ENCODE results near the gene MXD3.
"Not testable (repeated sequence)": the region's sequence is repeated elsewhere in the genome, so short reads cannot be mapped to it uniquely, and the experiment has no call there.

MXD3 gene, protein sequence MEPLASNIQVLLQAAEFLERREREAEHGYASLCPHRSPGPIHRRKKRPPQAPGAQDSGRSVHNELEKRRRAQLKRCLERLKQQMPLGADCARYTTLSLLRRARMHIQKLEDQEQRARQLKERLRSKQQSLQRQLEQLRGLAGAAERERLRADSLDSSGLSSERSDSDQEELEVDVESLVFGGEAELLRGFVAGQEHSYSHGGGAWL

DNA sequence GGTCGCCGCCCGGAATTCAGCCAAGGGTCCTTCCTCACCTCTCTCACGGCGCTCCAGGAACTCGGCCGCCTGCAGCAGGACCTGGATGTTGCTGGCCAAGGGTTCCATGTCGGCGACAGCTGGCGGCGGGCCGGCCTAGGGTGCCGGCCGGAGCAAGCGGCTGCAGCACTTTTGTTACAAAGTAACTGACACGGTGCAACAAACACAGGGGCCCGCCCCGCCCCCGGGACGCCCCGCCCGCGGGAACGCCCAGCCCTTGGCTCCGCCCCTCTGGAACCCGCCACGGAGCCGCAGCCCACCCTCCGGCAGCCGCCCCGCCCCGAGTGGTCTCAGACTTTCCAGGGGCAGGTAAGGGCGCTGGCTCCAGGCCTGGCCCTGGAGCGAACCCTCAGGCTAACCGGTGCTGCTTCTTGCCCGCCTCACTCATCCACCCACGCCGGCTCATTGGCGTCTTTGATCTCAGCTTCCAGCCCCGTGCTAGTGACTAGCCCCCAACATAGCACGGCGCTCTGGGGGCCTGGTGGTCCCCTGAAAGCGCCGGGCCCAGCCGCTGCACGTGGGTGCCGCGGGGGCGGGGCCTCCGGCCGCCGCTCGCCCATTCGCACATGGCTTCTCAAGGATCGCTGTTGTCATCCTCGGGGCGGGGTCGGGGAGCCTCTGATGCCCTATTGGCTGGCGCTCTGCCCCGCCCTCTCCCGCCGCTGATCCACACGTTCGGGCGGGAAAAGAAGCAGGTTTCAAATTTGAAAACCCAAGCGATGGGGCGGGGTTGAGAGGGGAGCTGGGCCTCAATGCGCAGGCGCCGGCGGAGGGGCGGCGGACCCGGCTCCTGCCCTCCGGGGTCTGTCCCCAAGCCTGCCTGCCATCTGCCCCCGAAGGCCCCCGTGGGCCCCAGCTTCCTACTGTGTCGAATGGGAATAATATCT, at the start of gene MXD3:
Gene MXD3, minus strand, starts transcription at position 176 of the 926 bp plus-strand sequence. Its CDS starts 68 bp downstream, at position 108.
- FAIRE-seq (peak; percentile 63), DNase-seq (ENCODE audit: low spot score) (peak; percentile 94)

GRCh38 chr5:177360740-177361139, 49.0 kb upstream of the MXD3 start:
- FAIRE-seq; DNase-seq (ENCODE audit: low spot score): not testable (repeated sequence)

GRCh38 chr5:177359860-177360259, 48.2 kb upstream of the MXD3 start:
- DNase-seq (ENCODE audit: low spot score) (no peak), FAIRE-seq (no peak)

- no peak for FAIRE-seq
- no peak for DNase-seq (ENCODE audit: low spot score)
These were observed 47.8 kb upstream of the MXD3 start for GRCh38 chr5:177359451-177359851.

GRCh38 chr5:177358370-177358819, 46.7 kb upstream of the MXD3 start:
- no peak for DNase-seq (ENCODE audit: low spot score)
- FAIRE-seq, result no peak

- FAIRE-seq (no peak), DNase-seq (ENCODE audit: low spot score) (peak; percentile 67)
These were observed 46.0 kb upstream of the MXD3 start, which contains the start of gene RGS14 for GRCh38 chr5:177357459-177358351. Gene RGS14 (plus strand): TSS chr5:177357924. CDS start chr5:177358025, 101 bp downstream.

- DNase-seq (ENCODE audit: low spot score) (no peak), FAIRE-seq (no peak)
These were observed 45.4 kb upstream of the MXD3 start for GRCh38 chr5:177357146-177357458.

- FAIRE-seq (no peak), DNase-seq (ENCODE audit: low spot score) (no peak)
These were observed 45.0 kb upstream of the MXD3 start for GRCh38 chr5:177356746-177357145.

GRCh38 chr5:177355868-177356168, 44.1 kb upstream of the MXD3 start:
- DNase-seq (ENCODE audit: low spot score) (no peak), FAIRE-seq (no peak)

DNA sequence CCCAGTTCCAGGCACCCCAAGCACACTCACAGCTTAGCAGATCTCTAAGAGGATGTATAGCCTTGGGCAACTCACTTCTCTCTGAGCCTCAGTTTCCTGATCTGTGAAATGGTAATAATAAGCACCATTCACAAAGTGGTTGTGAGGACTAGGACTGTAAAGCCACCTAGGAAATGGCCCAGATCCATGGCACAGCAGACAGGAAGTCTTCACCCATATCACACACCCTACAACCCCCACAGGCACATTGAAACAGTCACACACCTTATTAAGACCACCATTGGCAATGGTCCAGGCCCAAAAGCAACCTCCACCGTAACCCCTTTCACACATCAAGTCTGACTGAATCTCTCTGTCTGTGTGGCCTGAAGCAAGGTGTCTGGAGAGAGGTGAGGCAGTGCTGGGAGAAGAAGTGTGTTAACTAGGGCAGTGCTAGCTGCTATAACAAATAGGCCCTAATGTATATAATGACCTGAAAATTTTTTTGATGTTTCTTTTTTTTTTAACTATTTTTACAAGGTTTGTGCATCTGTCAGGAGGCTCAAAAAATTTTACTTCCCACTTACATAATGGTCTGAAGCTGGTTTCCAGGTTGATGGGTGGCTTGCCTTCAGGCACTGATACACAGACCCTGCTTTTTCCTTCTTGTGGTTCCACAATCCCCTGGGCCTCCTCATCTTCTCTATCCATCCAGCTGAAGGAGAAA, 43.6 kb upstream of the MXD3 start:
- FAIRE-seq (no peak), DNase-seq (ENCODE audit: low spot score) (no peak)

- FAIRE-seq, result no peak
- DNase-seq (ENCODE audit: low spot score), result no peak
These were observed 43.0 kb upstream of the MXD3 start for GRCh38 chr5:177354711-177355110.

- no peak for FAIRE-seq
- peak; percentile 18 for DNase-seq (ENCODE audit: low spot score)
These were observed 42.6 kb upstream of the MXD3 start for GRCh38 chr5:177354256-177354655.

DNA sequence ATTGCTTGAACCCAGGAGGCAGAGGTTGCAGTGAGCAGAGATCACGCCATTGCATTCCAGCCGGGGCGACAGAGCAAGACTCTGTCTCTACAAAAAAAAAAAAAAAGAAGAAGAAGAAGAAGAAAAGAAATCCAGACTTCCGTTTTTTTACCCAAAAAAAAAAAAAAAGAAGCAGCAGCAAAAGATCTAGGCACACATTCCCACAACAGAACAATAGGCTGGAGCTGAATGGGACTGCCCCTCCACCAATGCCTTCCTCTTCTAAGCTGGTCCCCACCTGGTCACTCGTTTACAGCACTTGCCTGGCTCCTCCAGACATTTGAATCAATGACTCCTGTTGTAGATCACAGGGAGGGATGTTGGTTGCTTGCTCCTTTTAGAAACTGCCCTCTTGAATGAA, 41.4 kb upstream of the MXD3 start:
- DNase-seq (ENCODE audit: low spot score), result no peak

GRCh38 chr5:177351392-177352329, 40.0 kb upstream of the MXD3 start, which contains the start of gene LMAN2:
Gene LMAN2 (minus strand): TSS chr5:177351668. CDS start chr5:177351647, 21 bp downstream.
- peak; percentile 91 for DNase-seq (ENCODE audit: low spot score)
- peak; percentile 10 for FAIRE-seq

More for the DNA sequence above, 41.4 kb upstream of the MXD3 start:
- FAIRE-seq, result no peak

DNA sequence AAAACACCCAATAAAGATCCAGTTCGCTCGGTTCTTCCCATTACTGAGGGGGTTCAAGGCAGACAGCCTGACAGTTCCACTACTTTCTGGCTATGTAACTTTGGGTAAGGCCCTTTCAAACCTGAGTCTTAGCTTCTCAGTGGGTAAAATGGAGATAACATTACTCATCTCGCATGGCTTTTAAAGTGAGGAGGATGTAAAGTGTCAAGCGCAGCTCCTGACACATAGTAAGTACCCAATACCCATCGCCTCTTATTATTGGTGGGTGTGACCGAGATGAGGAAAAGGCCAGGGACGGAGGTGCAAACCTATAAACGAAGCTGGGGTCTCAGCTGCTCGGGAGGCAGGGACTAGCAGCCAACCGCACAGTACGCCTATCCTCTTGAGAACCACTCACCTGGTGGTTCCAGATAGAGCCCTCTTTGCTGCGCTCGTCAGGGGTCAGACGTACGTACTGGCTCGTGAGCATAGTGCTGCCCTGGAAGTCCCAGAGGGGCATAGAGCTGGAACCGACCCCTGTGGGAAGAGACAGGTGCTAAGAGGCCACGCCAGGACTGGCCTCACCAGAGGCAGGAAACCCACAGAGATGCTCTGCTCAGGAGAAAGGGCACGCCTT, 39.2 kb upstream of the MXD3 start:
- FAIRE-seq (no peak), DNase-seq (ENCODE audit: low spot score) (no peak)

DNA sequence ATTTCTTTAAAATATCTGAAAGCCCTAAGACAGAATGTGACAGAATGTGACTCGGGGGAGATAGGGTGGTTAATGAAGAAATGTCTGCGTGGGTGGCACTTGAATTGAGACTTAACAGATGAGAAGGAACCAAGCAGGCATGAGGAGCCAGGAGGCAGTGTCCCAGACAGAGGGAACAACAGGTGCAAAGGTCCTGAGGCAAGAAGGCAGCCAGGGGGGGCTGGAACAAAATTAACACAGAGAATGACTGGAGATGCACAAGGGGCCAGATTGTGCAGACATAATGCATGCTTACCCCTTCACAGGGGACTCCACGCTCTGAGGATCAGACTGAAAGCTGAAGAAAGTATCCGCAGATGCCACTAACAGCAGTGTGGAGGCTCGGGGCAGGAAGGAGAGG, 38.1 kb upstream of the MXD3 start:
- FAIRE-seq, result no peak

DNA sequence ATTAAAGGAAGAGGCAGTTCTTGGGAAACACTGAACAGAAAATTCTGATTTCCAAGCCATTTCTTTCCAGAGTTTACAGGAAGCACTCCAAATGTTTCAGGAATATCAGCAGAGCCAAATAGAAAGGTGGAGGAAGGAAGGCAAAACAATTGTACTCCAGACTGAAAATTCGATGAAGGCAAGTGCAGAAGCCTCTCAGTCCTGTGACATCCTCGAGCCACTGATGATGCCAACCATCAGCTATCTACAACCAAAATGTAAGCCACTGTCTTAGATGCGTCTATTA, 37.6 kb upstream of the MXD3 start:
- no peak for FAIRE-seq
- no peak for DNase-seq (ENCODE audit: low spot score)

More for the DNA sequence above, 38.1 kb upstream of the MXD3 start:
- no peak for DNase-seq (ENCODE audit: low spot score)

DNA sequence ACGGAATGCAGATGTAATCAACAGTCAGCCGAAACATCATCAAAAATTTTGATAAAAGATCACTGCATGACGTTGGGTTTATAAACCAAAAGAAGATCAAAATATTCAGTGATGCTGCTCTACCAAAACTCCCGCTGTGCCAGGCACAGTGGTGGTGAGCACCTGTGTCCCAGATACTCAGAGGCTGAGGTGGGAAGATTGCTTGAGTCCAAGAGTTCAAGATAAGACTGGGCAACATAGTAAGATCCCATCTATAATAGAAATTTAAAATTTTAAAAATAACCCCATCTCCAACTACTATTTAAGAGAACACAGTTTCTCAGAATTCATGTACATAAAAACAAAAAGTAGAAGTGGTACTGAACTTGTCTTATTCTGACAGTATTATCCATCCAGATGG, 36.0 kb upstream of the MXD3 start:
- DNase-seq (ENCODE audit: low spot score) (no peak), FAIRE-seq (no peak)

DNA sequence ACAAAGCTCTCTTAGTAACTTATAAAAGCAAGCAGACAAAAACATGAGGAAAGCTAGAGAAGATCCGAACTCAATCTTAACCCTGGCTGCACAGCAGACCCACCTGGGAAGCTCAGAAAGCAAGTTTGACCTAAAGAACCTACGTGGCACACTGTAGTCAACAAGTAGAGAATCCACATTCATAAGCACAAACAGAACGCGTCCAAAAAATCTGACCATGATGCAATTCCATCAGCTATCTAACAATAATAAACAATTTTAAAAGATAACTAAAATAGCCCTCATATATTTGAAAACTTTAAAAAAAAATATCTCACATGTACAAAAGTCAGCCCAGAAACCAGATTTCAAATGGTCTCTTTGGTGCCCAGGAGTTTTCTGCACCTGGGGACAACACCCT, 35.1 kb upstream of the MXD3 start:
- no peak for FAIRE-seq

GRCh38 chr5:177344891-177345290, 33.2 kb upstream of the MXD3 start:
- FAIRE-seq (no peak), DNase-seq (ENCODE audit: low spot score) (no peak)

More for the DNA sequence above, 35.1 kb upstream of the MXD3 start:
- no peak for DNase-seq (ENCODE audit: low spot score)

Data from RCC 7860 (cell line).